HG03469 (cell line): ENCODE data around the gene ATP11B.
"Not testable (repeated sequence)": the region's sequence is repeated elsewhere in the genome, so short reads cannot be mapped to it uniquely, and the experiment has no call there.

Experiments
- ATAC-seq: cut with Tn5 transposase; IDR thresholded peaks from one replicate; pipeline ENCODE4 v1.9.1; 2021; ENCODE audit warnings: mild to moderate bottlenecking, moderate library complexity, moderate number of reproducible peaks; ENCODE audit not compliant: unreplicated experiment

Gene ATP11B

DNA sequence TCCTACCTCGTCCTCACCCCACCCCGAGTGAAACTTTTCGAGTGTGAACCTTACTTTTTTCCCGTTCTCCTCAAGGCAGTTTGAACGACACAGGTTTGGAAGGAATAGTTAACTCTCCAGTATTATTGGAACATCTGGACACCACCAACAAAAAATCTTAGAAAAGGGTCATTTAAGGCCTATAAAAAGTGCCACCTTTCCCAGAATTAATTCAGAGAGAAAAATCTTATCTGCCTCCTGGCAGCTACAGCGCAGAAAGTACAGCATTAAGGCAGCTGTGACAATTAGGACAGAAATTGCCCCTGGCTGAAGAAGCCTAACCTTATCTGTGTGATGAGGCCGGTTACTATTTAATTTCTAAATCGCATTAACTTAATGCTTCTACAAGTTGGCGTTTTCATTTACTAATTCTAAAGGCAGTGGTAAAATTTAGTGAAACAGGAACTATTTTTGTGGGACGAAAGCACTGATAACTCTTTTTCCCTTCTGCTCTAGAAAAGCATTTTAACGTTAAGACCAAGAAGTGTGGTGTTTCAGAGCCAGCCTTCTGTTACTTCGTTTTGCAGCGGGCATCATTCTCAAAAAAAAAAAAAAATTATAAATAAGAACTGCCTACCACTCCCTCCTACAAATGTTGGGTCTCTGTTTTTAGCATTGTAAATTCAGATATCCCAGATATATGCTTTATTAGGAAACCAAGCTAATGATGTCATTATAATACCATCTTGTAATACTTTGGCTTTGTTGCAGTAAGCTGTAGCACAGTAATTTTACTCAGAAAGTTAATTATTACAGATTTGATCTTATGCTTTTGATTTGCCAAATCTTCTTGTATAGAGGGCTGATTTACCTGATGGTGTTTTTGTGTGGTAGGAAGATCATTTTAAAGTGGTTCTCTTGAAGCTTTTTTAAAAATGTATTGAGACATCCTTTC lies 1.4 kb downstream of the ATP11B start:
- no peak for ATAC-seq

DNA sequence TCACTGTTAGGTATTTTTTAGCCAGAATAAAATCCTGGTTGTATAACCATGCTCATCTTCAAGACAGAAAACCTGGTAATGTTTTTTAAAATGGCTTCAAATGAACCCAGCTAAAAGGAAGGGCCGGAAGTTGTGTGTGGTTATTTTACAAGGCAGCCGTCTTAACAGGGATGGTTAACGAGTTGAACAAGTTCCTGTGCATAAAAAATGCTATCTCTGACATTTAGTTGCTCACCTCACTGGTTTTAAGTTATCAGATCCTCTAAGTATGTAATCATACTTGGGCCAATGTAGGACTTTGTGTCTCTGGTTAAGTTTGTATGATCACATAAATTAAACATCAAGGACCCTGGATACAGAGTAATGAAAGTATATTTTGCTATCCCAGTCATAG lies 2.1 kb downstream of the ATP11B start:
- ATAC-seq, result peak; percentile 33

DNA sequence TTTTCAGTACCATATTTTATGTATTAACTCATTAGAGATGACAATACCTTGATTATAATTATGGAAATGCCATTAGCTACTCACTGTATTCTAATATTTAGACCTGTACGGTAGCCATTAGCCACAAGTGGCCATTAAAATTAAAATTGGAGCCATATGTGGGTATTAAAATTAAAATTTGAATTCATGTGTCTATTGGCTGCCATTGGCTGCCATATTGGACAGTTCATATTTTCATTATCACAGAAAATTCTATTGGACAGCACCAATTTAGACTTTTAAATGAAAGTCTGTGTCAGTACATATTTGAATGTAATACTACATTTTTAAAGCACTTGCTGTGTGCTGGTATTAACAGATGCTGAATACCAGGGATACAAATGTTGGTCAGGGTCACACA lies 3.0 kb downstream of the ATP11B start:
- no peak for ATAC-seq

DNA sequence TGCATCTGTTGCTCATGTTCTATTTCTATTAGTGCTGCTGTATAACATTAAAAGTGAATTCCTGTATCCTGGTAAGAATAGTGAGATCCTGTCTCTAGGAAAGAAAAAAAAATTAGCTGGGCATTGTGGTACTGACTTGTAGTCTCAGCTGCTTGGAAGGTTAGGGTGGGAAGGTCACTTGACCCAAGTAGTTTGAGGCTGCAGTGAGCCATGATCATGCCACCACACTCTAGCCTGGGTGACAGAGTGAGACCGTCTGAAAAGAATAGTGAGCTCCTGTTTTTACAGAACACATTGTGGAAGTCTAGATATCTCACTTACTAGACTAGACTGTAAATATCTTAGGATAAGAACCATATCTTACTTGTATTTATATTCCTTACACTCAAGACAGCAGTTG lies 4.6 kb downstream of the ATP11B start:
- ATAC-seq, result no peak

DNA sequence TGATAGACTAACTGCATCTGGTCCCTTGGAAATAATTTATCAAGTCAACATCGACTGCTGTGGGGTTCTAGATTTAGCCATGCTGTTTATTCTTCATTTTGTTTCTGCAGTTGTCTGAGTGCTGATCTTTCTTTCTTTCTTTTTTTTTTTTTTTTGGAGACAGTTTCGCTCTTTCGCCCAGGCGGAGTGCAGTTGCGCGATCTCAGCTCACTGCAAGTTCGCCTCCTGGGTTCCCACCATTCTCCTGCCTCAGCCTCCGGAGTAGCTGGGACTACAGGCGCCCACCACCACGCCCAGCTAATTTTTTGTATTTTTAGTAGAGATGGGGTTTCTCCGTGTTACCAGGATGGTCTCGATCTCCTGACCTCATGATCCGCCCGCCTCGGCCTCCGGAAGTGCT lies 5.8 kb downstream of the ATP11B start:
- ATAC-seq, result not testable (repeated sequence)

DNA sequence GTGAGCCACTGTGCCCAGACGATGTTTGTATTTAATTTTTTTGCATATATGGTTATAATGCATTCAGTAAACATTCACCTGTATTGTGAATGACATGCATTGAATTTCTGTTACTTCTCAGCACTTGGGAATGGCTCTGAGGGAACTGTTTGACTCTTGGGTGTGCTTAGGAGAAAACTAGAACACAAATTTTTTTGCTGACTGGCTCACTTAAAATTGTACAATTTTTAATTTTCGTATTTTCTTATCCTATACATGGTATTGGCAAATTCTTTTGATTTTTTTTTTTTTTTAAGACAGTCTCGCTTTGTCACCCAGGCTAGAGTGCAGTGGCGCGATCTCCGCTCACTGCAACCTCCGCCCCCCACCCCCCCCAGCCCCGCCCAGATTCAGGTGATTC lies 7.2 kb downstream of the ATP11B start:
- ATAC-seq, result no peak

DNA sequence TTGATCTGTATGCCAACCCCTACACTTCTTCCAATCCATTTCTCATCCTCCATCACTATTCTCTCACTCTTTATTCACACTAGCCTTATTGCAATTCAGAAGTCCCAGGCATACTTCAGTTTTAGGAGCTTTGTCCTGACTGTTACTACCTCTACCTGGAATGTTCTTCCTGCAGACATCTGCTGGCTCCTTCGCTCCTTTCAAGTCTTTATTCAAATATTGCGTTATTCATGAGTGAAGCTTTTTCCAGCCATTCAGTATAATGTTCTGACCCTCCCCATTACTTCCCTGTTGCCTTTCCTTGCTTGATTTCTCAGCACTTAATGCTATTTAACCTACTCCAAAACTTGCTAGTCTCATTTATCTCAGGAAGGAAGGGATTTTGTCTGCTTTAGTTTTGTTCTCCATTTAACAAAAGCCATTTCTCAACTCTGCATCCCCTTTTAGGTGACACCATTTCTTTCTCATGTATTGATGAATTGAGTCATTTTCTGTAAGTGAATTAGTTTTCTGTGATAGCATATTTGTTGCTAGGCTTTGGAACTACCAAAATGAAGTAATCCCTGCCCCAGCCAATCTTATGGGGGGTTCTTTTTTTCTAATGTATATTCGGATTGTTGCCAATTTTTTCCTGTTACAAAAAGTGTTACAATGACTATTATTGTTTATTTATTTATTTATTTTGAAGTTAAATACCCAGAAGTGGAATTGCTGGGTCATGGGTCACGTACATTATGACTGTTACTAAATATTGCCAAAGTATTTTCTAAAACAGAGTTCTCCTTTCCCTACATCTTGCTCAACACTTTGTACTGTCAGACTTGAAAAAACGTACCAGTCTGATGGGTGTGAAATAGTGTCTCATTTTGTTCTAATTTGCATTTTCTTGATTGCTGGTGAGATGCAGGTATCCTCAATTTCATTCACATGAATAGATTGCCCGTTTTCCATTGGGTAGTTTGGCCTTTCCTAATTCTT lies 9.4 kb downstream of the ATP11B start:
- ATAC-seq, result no peak

DNA sequence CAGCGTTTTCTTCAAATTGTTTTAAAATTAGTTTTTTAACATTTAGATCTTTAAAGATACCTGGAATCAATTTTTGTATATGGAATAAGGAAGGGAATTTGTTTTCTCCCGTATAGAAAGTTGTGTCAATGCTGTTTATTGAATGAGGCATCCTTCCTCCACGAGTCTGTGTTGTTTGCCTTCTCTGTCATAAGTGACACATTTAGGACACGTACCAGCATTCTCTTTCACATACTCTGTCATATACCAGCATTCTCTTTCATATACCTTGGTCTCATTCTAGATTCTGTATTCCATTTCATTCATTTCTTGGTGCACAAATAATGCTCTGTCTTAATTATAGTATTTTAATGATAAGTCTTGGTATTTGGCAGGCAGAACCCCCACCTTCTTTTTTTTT lies 10.3 kb downstream of the ATP11B start:
- ATAC-seq, result no peak

DNA sequence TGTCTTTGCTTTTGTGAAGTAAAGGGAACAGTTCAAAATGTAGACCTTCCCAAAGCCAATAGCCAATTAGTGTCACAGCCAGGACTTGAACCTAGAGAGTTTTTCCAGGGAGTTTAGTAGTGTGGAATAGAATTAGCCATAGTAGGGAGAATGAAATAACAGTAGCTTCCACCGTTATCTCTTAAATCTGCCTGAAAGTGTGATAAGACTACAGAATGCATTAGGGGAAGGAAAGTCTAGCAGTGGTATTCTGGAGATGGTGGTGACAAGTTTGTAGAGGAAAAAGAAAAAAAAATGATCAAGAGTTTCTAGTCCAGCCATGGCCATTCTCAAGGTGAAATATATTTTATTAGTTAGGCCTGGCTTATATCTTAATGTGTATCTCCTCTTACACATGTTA lies 13.8 kb downstream of the ATP11B start:
- no peak for ATAC-seq

DNA sequence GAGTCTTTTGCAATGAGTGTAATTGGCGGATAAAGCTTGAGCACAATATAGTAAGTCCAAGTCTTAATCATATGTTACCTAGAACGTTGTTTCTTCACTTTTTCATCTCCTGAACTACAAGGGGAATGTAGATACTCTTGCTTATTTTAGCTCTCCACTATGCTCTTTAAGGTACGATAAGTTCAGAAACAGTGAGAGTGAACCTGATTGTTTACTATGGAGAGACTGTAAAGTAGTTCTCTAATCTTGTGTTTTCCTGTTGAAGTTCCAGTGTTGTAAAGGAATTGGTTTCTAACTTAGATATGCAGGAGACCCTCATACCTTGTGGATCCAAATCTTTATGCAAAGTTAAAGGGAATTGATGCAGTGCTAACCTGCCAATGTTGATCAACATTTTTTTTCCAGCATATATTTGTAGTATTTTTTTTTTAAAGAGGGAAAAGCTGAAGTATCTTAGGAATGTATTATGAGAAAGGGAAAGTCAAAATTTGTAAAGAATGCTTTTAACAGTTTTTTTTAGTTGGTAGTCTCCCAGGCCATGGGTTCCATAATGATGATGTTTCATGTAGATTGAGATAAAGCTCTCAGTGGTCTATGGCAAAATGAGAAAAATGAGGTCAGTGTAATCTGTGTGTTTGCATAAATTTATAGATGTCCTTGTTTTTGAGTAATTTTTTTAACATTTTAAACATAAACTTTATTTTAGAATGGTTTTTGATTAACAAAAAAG lies 14.9 kb downstream of the ATP11B start:
- no peak for ATAC-seq

DNA sequence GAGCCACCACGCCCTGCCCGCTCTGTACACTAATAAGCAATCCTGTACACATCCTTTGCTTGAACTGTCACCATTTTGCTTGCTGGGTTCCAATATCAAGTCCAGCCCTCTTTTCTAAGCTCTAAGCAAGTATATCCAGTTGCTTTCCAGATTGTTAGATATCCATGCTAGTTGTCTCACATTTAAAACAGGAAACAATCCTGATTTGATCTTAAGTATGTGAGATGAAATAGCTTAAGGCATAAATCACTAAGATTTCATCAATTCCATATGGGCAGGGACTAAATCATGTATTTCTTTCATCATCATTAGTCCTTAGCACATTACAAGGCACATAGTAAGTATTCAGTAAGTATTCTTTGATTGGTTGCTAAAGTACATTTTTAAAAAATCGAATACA lies 16.2 kb downstream of the ATP11B start:
- ATAC-seq, result no peak

DNA sequence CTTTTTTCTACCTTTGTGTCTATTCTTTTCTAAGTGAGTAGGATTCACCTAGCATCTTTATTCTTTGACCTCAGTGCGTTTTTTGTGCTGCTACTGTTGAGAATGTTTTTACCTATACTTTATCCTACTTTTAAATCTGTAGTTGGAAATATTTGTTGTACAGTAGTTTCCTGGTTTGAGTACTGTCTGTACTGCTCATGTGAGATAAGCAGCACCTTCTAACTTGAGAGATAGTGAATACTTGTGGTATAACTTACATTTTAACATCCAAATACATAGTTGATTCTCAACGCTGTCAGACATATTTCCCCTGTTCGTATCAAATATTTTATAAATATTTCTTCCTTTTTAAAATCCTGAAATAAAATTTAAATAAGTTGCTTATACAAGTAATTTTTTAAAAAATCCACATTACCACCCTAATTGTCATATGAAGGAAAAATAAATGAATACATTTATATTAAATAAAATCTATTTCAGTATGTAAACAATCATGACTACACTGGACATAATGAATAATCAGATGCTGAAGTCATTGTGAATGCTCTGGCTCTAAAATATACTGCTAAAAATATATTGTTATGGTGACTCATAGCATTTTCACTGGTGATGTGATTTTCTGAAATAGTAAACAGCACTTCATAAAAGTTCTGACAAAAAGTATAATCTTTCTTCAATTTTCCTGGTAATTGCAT lies 17.4 kb downstream of the ATP11B start:
- no peak for ATAC-seq

DNA sequence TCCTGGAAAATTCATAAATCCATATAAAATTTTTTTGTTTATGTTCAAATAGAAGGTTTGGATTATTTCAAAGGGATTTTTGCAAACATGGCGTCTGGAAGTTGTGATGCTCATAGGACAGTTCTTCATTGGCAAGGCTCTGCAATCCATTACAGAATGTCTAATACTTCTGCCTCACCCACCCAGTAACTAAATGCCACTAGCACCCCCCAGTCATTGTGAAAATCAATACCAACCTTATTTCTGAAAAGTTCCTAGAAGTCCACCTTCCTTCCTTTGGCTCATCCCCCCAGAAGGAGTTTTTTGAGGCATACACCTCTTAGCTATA lies 17.9 kb downstream of the ATP11B start:
- no peak for ATAC-seq

DNA sequence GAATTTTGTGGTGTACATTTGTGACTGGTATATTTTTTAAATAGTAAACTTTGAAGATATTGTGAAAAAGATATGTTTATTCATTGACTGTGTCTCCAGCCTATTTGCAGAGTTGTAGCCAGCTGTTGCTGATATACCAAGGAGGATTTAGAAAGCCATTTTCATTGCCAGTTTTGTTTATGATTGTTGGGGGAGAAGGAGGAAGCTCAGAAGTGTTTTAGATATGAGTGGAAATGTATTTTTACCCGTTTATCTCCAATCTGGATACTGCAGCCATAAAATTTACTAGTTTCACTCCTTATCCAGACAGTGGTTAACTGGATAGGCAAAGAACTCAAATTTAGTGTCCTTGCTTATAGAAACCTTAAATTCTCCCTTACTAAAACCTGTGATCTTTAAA lies 18.8 kb downstream of the ATP11B start:
- ATAC-seq, result no peak

DNA sequence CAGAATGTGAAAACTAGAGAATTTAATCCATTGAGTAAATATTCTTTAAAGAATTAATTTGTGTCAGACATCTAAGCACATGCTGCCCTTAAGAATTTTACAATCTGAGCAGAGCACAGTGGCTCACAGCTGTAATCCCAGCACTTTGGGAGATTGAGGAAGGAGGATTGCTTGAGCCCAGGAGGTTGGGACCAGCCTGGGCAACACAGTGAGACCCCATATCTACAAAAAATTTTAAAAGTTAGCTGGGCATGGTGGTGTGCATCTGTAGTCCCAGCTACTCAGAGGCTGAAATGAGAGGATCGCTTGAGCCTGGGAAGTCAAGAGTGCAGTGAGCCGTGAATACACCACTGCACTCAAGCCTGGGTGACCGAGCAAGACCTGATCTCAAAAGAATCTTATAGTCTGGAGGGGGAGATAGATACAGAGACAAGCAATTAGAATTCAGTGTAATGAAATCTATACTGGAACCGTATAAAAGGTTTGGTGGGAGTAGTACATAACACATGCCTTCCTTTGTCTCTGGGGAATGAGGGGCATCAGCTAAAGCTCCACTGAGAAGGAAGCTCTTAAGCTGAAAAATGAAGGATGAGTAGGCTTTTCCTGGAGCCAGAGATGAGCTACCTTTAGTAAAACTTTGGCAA lies 21.2 kb downstream of the ATP11B start:
- ATAC-seq, result no peak

DNA sequence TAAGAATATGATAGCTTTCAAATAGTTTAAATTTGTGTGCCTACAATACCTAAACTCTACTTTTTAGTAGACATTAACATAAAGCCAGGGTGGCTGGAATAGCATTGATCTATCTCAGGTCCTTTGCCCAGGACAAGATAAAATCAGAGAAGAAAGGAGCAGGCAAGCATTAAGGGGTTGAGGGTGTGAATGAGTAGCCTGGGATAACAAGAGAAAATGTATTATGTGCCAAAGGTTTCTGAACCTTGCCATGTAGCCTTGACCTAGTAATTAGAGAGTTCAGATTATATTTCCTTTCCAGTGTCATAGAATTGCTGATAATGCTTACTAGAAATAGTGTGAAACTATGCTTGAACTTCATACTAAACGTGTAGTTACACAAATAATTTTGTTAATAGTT lies 22.9 kb downstream of the ATP11B start:
- ATAC-seq, result no peak

DNA sequence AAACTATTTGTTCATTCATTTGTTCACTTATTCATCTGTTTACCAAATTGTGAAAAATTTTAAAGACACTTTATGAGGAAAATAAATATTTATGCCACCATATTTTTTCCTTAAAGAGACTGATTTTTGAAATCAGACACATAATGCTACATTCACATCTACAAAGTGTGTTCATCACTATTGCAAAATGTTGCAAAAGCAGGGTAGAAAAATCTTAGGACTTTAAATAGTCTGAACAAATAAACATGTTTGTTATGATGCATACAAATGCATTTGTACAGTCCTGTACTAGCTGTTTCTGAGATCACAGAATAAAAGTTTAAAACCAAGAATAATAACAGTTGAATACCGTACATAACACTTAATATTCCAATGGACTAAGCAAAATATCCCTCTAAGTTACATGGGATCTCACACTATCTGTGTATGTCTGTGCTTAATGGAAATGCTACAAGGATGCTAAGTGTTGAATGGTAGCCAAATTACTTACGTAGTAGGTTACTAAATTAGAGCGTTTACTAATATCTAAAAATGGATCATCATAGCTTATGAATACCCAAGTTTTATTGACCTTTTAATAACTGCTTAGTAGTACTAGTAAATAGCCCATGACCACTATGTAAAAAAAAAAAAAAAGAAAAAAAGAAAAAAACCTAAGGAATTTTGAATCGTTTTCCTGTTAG lies 25.1 kb downstream of the ATP11B start:
- no peak for ATAC-seq

DNA sequence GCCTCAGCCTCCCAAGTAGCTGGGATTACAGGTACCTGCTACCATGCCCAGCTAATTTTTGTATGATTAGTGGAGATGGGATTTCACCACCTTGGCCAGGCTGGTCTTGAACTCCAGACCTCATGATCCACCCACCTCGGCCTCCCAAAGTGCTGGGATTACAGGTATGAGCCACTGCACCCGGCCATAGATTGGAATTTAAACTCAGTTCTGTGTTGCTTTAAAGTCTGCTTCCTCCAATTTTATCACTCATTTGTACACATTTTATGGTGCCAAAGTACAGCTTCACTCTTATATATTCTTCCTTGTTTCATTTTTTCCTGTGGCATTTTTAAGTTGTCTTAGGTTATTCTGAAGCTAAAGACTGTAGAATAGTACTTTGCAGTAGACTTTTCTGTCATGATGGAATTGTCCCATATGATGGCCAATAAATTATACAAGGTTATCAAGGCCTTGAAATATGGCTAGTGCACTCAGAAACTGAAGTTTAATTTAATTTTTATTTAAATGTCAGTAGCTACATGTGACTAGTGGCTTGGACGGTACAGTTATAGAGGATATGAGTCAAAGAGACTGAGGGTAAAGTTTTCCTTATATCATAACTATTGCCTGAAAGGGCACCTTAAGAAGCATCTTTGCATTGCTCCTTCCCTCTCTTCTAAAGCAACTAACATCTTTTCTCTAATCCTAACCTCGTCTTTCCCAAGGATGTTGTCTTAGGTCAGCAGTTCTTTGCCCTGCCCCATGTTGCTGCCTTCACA lies 28.1 kb downstream of the ATP11B start:
- ATAC-seq, result no peak

DNA sequence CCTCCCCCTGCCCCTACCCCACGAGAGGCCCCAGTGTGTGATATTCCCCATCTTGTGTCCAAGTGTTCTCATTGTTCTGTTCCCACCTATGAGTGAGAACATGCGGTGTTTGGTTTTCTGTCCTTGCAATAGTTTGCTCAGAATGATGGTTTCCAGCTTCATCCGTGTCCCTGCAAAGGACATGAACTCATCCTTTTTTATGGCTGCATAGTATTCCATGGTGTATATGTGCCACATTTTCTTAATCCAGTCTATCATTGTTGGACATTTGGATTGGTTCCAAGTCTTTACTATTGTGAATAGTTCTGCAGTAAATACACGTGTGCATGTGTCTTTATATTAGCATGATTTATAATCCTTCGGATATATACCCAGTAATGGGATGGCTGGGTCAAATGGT lies 29.0 kb downstream of the ATP11B start:
- not testable (repeated sequence) for ATAC-seq
